B cell (primary cell): ENCODE results near the gene PRDM15. TPM values are rescaled to one million over a fixed set of nuclear protein-coding genes. Genes with fewer than 3 reads are reported as not detected.

ENCODE experiments used
- ATAC-seq: fragments of 200-7000 bp; cut with Tn5 transposase; one replicate; pipeline ENCODE4 v1.10.0; 2021; ENCODE audit warnings: low read depth, mild to moderate bottlenecking, moderate number of reproducible peaks, moderate library complexity
- CTCF ChIA-PET: fragments of 350-600 bp; sonication (Branson Sonifier 250); formaldehyde crosslinking; loops from one replicate; lab custom pipeline; 2021; ENCODE audit warnings: antibody characterized with exemption, inconsistent platforms; lab: Charles Lee
- POLR2A ChIA-PET: fragments of 350-600 bp; sonication (Branson Sonifier 250); formaldehyde crosslinking; loops from one replicate; lab custom pipeline; 2021; ENCODE audit warnings: antibody characterized with exemption; lab: Charles Lee
- DNase-seq: peaks from one replicate; pipeline ENCODE4 v3.0.0; 2013
- H2AFZ ChIP-seq: 2 replicates; pipeline ENCODE4 v1.6.1; 2012; ENCODE audit warnings: mild to moderate bottlenecking, low read depth, low read length; ENCODE audit not compliant: insufficient read depth, poor library complexity, severe bottlenecking
- H3K27ac ChIP-seq, 2 donors: 1 replicate in 1 of 2; 2 replicates in 1 of 2; pipeline ENCODE4 v1.5.1; 2012 to 2013; ENCODE audit warnings: low read length in 2 of 2, mild to moderate bottlenecking in 2 of 2, moderate library complexity in 1 of 2
- H3K27me3 ChIP-seq, 4 experiments: fragments of 200-600 bp in 1 of 4; sonication (generic) in 1 of 4; replicated peaks in 1 of 4; 1 replicate in 2 of 4; 2 replicates in 2 of 4; pipeline versions ENCODE4 v1.6.1 to v1.7.0; 2013 to 2016; ENCODE audit warnings: low read length in 3 of 4, mild to moderate bottlenecking in 2 of 4, mixed read lengths in 1 of 4, moderate library complexity in 1 of 4; ENCODE audit not compliant: insufficient read depth in 4 of 4, control insufficient read depth in 3 of 4; ENCODE audit errors: control extremely low read depth in 1 of 4
- H3K36me3 ChIP-seq, 2 experiments: replicated peaks in 1 of 2; 1 replicate in 1 of 2; 2 replicates in 1 of 2; pipeline versions ENCODE4 v1.6.1 to v1.7.1; 2013; ENCODE audit warnings: low read length in 1 of 2; ENCODE audit not compliant: insufficient read depth in 2 of 2, control insufficient read depth in 1 of 2; ENCODE audit errors: control extremely low read depth in 1 of 2, extremely low read depth in 1 of 2
- H3K4me1 ChIP-seq, 2 donors: fragments of 200-600 bp in 1 of 2; sonication (generic) in 1 of 2; 1 replicate in 1 of 2; 2 replicates in 1 of 2; pipeline versions ENCODE4 v1.5.1 to v1.6.1; 2013 to 2017; ENCODE audit warnings: low read length in 2 of 2; ENCODE audit not compliant: control insufficient read depth in 2 of 2, insufficient read depth in 2 of 2
- H3K4me2 ChIP-seq: replicated peaks from 2 replicates; pipeline ENCODE3; 2012; ENCODE audit warnings: mild to moderate bottlenecking, low read depth, low read length; ENCODE audit not compliant: poor library complexity, severe bottlenecking
- H3K4me3 ChIP-seq, 5 experiments: fragments of 200-600 bp in 1 of 5; sonication (generic) in 1 of 5; 1 replicate in 3 of 5; 2 replicates in 2 of 5; pipeline versions ENCODE4 v1.5.1 to v1.7.0; 2011 to 2016; ENCODE audit warnings: low read length in 4 of 5, mild to moderate bottlenecking in 4 of 5, low read depth in 2 of 5, control low read depth in 1 of 5, moderate library complexity in 1 of 5; ENCODE audit not compliant: insufficient read depth in 1 of 5; ENCODE audit errors: control extremely low read depth in 1 of 5, extremely low read depth in 1 of 5
- H3K79me2 ChIP-seq: fragments of 200-600 bp; sonication (generic); one replicate; pipeline ENCODE4 v1.6.0; 2016; ENCODE audit warnings: low read length; ENCODE audit not compliant: control insufficient read depth, insufficient read depth
- H3K9ac ChIP-seq: fragments of 200-600 bp; sonication (generic); 2 replicates; pipeline ENCODE4 v1.6.1; 2017; ENCODE audit warnings: mild to moderate bottlenecking, low read length, moderate library complexity
- H3K9me3 ChIP-seq, 3 donors: one replicate each; pipeline versions ENCODE4 v1.6.1 to v1.7.1; 2013; ENCODE audit warnings: low read length in 2 of 3; ENCODE audit not compliant: control insufficient read depth in 2 of 3, insufficient read depth in 1 of 3; ENCODE audit errors: control extremely low read depth in 1 of 3
- H4K20me1 ChIP-seq: 2 replicates; pipeline ENCODE4 v1.6.0; 2012; ENCODE audit warnings: mild to moderate bottlenecking, low read length; ENCODE audit not compliant: insufficient read depth, control insufficient read depth, poor library complexity, severe bottlenecking
- H3K27ac Mint-ChIP-seq: one replicate; pipeline ENCODE4 v1.8.0; 2021; ENCODE audit warnings: mixed read lengths
- H3K27me3 Mint-ChIP-seq: one replicate; pipeline ENCODE4 v1.8.0; 2021; ENCODE audit warnings: mixed read lengths
- H3K4me1 Mint-ChIP-seq: one replicate; pipeline ENCODE4 v1.8.0; 2021; ENCODE audit warnings: mixed read lengths
- H3K4me3 Mint-ChIP-seq: one replicate; pipeline ENCODE4 v1.8.0; 2021; ENCODE audit warnings: mixed read lengths
- H3K9me3 Mint-ChIP-seq: one replicate; pipeline ENCODE4 v1.8.0; 2022; ENCODE audit warnings: mixed read lengths; ENCODE audit not compliant: insufficient read depth
- CTCF ChIP-seq: fragments of 200-600 bp; IDR thresholded peaks from one replicate; pipeline ENCODE4 v1.8.0; 2022; ENCODE audit warnings: antibody characterized with exemption, mild to moderate bottlenecking
- EZH2 ChIP-seq: IDR thresholded peaks from 2 replicates; pipeline ENCODE4 v1.6.1; 2012; ENCODE audit warnings: borderline replicate concordance, low read depth, mild to moderate bottlenecking, moderate library complexity, low read length; ENCODE audit not compliant: insufficient read depth, poor library complexity, severe bottlenecking
- WGBS: methylation state at CpG from one replicate; pipeline ENCODE4 v1.1.5; 2013; ENCODE audit warnings: missing lambda C conversion rate; ENCODE audit not compliant: insufficient coverage; 5-methylcytosine and 5-hydroxymethylcytosine counted together
- intact Hi-C: fragments of 100-400 bp; cut with micrococcal nuclease; formaldehyde crosslinking; loops from one replicate; pipeline ENCODE4 v1.10.0; 2022
- polyA plus RNA-seq: library from polyadenylated mRNA; depleted of rRNA; stranded (reverse); fragments of >200 nt; gene quantifications from 2 replicates; pipeline ENCODE4 v1.2.3, GENCODE V29; 2012
- total RNA-seq, 2 donors: library from RNA; stranded (reverse); fragments of 120-200 nt in 1 of 2; gene quantifications; 1 replicate in 1 of 2; 2 replicates in 1 of 2; pipeline versions ENCODE4 v1.2.3 to v1.2.4, GENCODE V29; 2013 to 2022

The PRDM15 gene
- total and polyA plus RNA-seq, 2 donors (not counting 1 experiment from before 2014, with no cell fraction given), result 21.3 to 29.2 TPM

- no peaks in the 10 kb centered on the region for H3K9me3 ChIP-seq
- DNase-seq (no peak), ATAC-seq (no peak)
- ChIA-PET POLR2A (no interaction called here), CTCF (no interaction called here)
- H3K27ac ChIP-seq, result no peak overlapping the region
- no peaks in the 10 kb centered on the region for H3K79me2 ChIP-seq
- Mint-ChIP-seq H3K27me3 (no peaks in the 10 kb centered on the region), H3K9me3 (no peaks in the 10 kb centered on the region), H3K27ac (no peak overlapping the region), H3K4me1 (no peaks in the 10 kb centered on the region), H3K4me3 (no peak overlapping the region)
- TF ChIP-seq CTCF (no peak), EZH2 (no peak)
- no peak overlapping the region for H3K9ac ChIP-seq
- no peak overlapping the region for H2AFZ ChIP-seq
- H3K4me1 ChIP-seq, result no peaks in the 10 kb centered on the region
- H3K36me3 ChIP-seq, result peaks cover 0 to 51% of the 10 kb centered on the region in 2 experiments
- H4K20me1 ChIP-seq, result no peaks in the 10 kb centered on the region
- H3K27me3 ChIP-seq, result no peaks in the 10 kb centered on the region
- WGBS, result 97% methylated on average over 28 of the region's 31 CpGs
- intact Hi-C loops, result no loop called here
- H3K4me2 ChIP-seq, result no peak overlapping the region
- H3K4me3 ChIP-seq, result no peak overlapping the region
Observed at GRCh38 chr21:41854426-41854995, 24.6 kb downstream of the PRDM15 start.

GRCh38 chr21:41852929-41853320 is 26.2 kb downstream of the PRDM15 start:
- Histone ChIP-seq H3K27ac (no peak overlapping the region), H3K9ac (no peak overlapping the region), H2AFZ (no peak overlapping the region), H3K9me3 (no peaks in the 10 kb centered on the region), H4K20me1 (no peaks in the 10 kb centered on the region), H3K79me2 (no peaks in the 10 kb centered on the region), H3K27me3 (no peaks in the 10 kb centered on the region), H3K4me1 (no peaks in the 10 kb centered on the region), H3K4me3 (no peak overlapping the region), H3K4me2 (no peak overlapping the region), H3K36me3 (peaks cover 0 to 50% of the 10 kb centered on the region in 2 experiments)
- no peaks in the 10 kb centered on the region for H3K9me3 Mint-ChIP-seq
- ChIA-PET POLR2A (no interaction called here), CTCF (interaction anchor here (1.0 kb wide), 1 partner anchor 36 kb away, joined by 3 read pairs; no protein-coding TSS in a partner anchor)
- 98% methylated on average over 6 of the region's 9 CpGs for WGBS
- ATAC-seq, result no peak
- DNase-seq, result no peak
- no peak overlapping the region for H3K4me3 Mint-ChIP-seq
- H3K27me3 Mint-ChIP-seq, result no peaks in the 10 kb centered on the region
- intact Hi-C loops, result no loop called here
- TF ChIP-seq CTCF, result no peak
- TF ChIP-seq EZH2, result no peak
- no peaks in the 10 kb centered on the region for H3K4me1 Mint-ChIP-seq
- no peak overlapping the region for H3K27ac Mint-ChIP-seq
